ENCODE measurements around the gene TMEM250. TPM values are rescaled to one million over a fixed set of nuclear protein-coding genes. Genes with fewer than 3 reads are reported as not detected.
A peak's percentile ranks its signal among the peaks of the same experiment; 100 is the strongest.

Gene TMEM250
- total and polyA plus RNA-seq, 2 of the 4 experiments (the other 2 are of a cell fraction) = 14.0 to 17.5 TPM

- H3K56ac ChIP-seq (ENCODE audit: extremely low read depth, insufficient read depth, low read length) = 0 out of 2 replicates have a peak overlapping the region, but pooled peaks have one; percentile 55
- H2AFZ ChIP-seq (replicated peaks; ENCODE audit: low read length, poor library complexity) = peak overlapping the region; percentile 97
- H3K4me3 ChIP-seq (ENCODE audit: insufficient read depth, low read depth, low read length) = peak overlapping the region; percentile 64
- H3K23ac ChIP-seq (ENCODE audit: low read depth, low read length) = peak overlapping the region; percentile 83
- POLR2A ChIA-PET (ENCODE audit: unreplicated experiment) = no interaction called here
- CTCF ChIA-PET = interaction anchor here (0.6 kb wide), 1 partner anchor 137 kb away, joined by 3 read pairs; no protein-coding TSS in a partner anchor
- H2AK9ac ChIP-seq (replicated peaks; ENCODE audit: low read depth, low read length, poor library complexity) = peak overlapping the region; percentile 92
- intact Hi-C loops (cut with micrococcal nuclease) (loop anchor here (2.0 to 5.0 kb wide), 3 partner anchors 25 to 518 kb away; partner anchors contain the start of gene NACC2), dilution Hi-C loops (cut with HindIII; ENCODE audit: low sequenced_read_pairs, unreplicated experiment) (no loop called here), in situ Hi-C loops (cut with MboI; ENCODE audit: low sequenced_read_pairs) (loop anchor here (5.0 to 10.0 kb wide), 2 partner anchors 158 to 415 kb away; partner anchors contain the start of genes KCNT1 and UBAC1)
- no peak overlapping the region for H2BK15ac ChIP-seq (ENCODE audit: low read depth, low read length)
- H2BK20ac ChIP-seq (ENCODE audit: low read depth, low read length) = no peak overlapping the region
- peaks cover 11% of the 10 kb centered on the region for H3K4me1 ChIP-seq (ENCODE audit: control insufficient read depth, insufficient read depth, low read length)
- TF ChIP-seq SMC3 (IDR thresholded peaks at IDR 0.05; ENCODE audit: low read depth, low read length) (no peak), NFE2L2 (IDR thresholded peaks at IDR 0.05; ENCODE audit: low read depth, low read length) (no peak), RFX5 (IDR thresholded peaks at IDR 0.05; ENCODE audit: low read depth, low read length) (no peak), POLR2A (IDR thresholded peaks at IDR 0.05; ENCODE audit: low read depth, low read length) (no peak), MAZ (IDR thresholded peaks at IDR 0.05; ENCODE audit: borderline replicate concordance, low read depth, low read length) (no peak), MXI1 (IDR thresholded peaks at IDR 0.05; ENCODE audit: borderline replicate concordance, low read depth, low read length) (no peak)
- H4K8ac ChIP-seq (ENCODE audit: low read depth in 2 of 2, low read length in 2 of 2) = peak overlapping the region; percentile 55 to 64; a peak in 3 of 4 replicates
- H3K27ac ChIP-seq (ENCODE audit: insufficient read depth, low read length) = peak overlapping the region; percentile 74
- no peaks in the 10 kb centered on the region for H3K9me3 ChIP-seq (ENCODE audit: control insufficient read depth, insufficient read depth, low read length)
- 0 out of 2 replicates have a peak overlapping the region, but pooled peaks have one; percentile 17 for H3K14ac ChIP-seq (replicated peaks; ENCODE audit: low read depth, low read length)
- H2BK120ac ChIP-seq (ENCODE audit: low read depth, low read length) = no peak overlapping the region
- no peak for DNase-seq
- H4K91ac ChIP-seq (ENCODE audit: insufficient read depth, low read depth, low read length) = peak overlapping the region; percentile 65; the same call in 1 of the 2 replicates
- no TSS peak for BruUV-seq (replicated peaks)
- peak overlapping the region; percentile 77 for H3K4ac ChIP-seq (ENCODE audit: low read depth, low read length)
- peak overlapping the region; percentile 32 for H3K4me2 ChIP-seq (ENCODE audit: low read depth, low read length)
- ATAC-seq (ENCODE audit: low read depth) = no peak
- H3K79me1 ChIP-seq (ENCODE audit: low read depth in 1 of 2, low read length in 2 of 2) = peaks cover 5 to 37% of the 10 kb centered on the region in 2 experiments; a peak in 3 of 4 replicates
- H3K18ac ChIP-seq (ENCODE audit: low read depth, low read length) = no peak overlapping the region
- H3K9me1 ChIP-seq (ENCODE audit: insufficient read depth, low read length) = peaks cover 7% of the 10 kb centered on the region; the same call in 1 of the 2 replicates
- H2BK5ac ChIP-seq (ENCODE audit: low read depth, low read length, poor library complexity, severe bottlenecking) = no peak overlapping the region
- 34% methylated on average over 6 of the region's 11 CpGs; no CpG with 5 or more reads in 1 of the 2 experiments for WGBS, 2 experiments (ENCODE audit: extremely low coverage in 2 of 2, insufficient read length in 1 of 2)
- H3K36me3 ChIP-seq (ENCODE audit: control insufficient read depth, insufficient read depth, low read length) = peaks cover 11% of the 10 kb centered on the region; the same call in 1 of the 2 replicates
- H2AK5ac ChIP-seq (ENCODE audit: low read depth, low read length) = peak overlapping the region; percentile 84; the same call in 1 of the 2 replicates
- H3K9ac ChIP-seq (ENCODE audit: low read depth, low read length) = peak overlapping the region; percentile 66
- peaks cover 12% of the 10 kb centered on the region; the same call in 1 of the 2 replicates for H3K27me3 ChIP-seq (ENCODE audit: control insufficient read depth, insufficient read depth, low read length)
- H4K5ac ChIP-seq (ENCODE audit: low read depth, low read length) = peak overlapping the region; percentile 16; the same call in 1 of the 2 replicates
- peaks cover 7% of the 10 kb centered on the region; the same call in 1 of the 2 replicates for H4K20me1 ChIP-seq (ENCODE audit: insufficient read depth, low read length)
Measured at GRCh38 chr9:136119883-136120393, 1.3 kb upstream of the TMEM250 start.

Data from IMR-90 (cell line).